GM23248 (cell line): ENCODE measurements around the gene MRPL14. TPM values are rescaled to one million over a fixed set of nuclear protein-coding genes. Genes with fewer than 3 reads are reported as not detected.
A peak's percentile ranks its signal among the peaks of the same experiment; 100 is the strongest.

Source experiments
- DNase-seq: peaks from one replicate; pipeline ENCODE4 v3.0.0-alpha.2; 2015
- H2AFZ ChIP-seq: fragments of 200-600 bp; sonication (generic); 2 replicates; pipeline ENCODE4 v1.6.1; 2016; ENCODE audit warnings: antibody characterized with exemption
- H3F3A ChIP-seq: fragments of 200-600 bp; sonication (generic); 2 replicates; pipeline ENCODE4 v1.6.1; 2016; ENCODE audit warnings: mild to moderate bottlenecking, antibody characterized with exemption, mixed run types; ENCODE audit not compliant: insufficient read depth
- H3K27ac ChIP-seq: fragments of 200-600 bp; sonication (generic); 2 replicates; pipeline ENCODE4 v1.5.1; 2016; ENCODE audit warnings: mild to moderate bottlenecking
- H3K27me3 ChIP-seq: fragments of 200-600 bp; sonication (generic); replicated peaks from 2 replicates; pipeline ENCODE4 v1.6.1; 2016; ENCODE audit warnings: mild to moderate bottlenecking; ENCODE audit not compliant: insufficient read depth
- H3K36me3 ChIP-seq: fragments of 200-600 bp; sonication (generic); 2 replicates; pipeline ENCODE4 v1.6.1; 2016; ENCODE audit warnings: low read depth, mild to moderate bottlenecking
- H3K4me1 ChIP-seq: fragments of 200-600 bp; sonication (generic); 2 replicates; pipeline ENCODE4 v1.6.1; 2016; ENCODE audit warnings: mild to moderate bottlenecking; ENCODE audit not compliant: insufficient read depth
- H3K4me2 ChIP-seq: fragments of 200-600 bp; sonication (generic); one replicate; pipeline ENCODE4 v1.6.1; 2016; ENCODE audit warnings: mild to moderate bottlenecking; ENCODE audit not compliant: unreplicated experiment
- H3K4me3 ChIP-seq: fragments of 200-600 bp; sonication (generic); 2 replicates; pipeline ENCODE4 v1.5.1; 2016; ENCODE audit warnings: mild to moderate bottlenecking
- H3K79me2 ChIP-seq: fragments of 200-600 bp; sonication (generic); 2 replicates; pipeline ENCODE4 v1.6.1; 2016; ENCODE audit warnings: mild to moderate bottlenecking; ENCODE audit not compliant: insufficient read depth
- H3K9ac ChIP-seq: fragments of 200-600 bp; sonication (generic); 2 replicates; pipeline ENCODE4 v1.6.1; 2016; ENCODE audit warnings: mild to moderate bottlenecking
- H3K9me2 ChIP-seq: fragments of 200-600 bp; sonication (generic); 2 replicates; pipeline ENCODE4 v1.6.1; 2016; ENCODE audit warnings: mixed run types, mild to moderate bottlenecking, moderate library complexity; ENCODE audit not compliant: insufficient read depth
- H3K9me3 ChIP-seq: fragments of 200-600 bp; sonication (generic); one replicate; pipeline ENCODE4 v1.6.1; 2017; ENCODE audit warnings: low read depth
- H4K20me1 ChIP-seq: fragments of 200-600 bp; sonication (generic); 2 replicates; pipeline ENCODE4 v1.6.0; 2016; ENCODE audit not compliant: insufficient read depth
- EZH2 ChIP-seq: fragments of 200-600 bp; sonication (generic); IDR thresholded peaks from 2 replicates; pipeline ENCODE4 v1.6.1; 2018; ENCODE audit warnings: antibody characterized with exemption, mild to moderate bottlenecking; ENCODE audit not compliant: insufficient read depth, poor library complexity, severe bottlenecking
- EZH2phosphoT487 ChIP-seq: fragments of 200-600 bp; sonication (generic); IDR thresholded peaks from 2 replicates; pipeline ENCODE4 v1.6.1; 2018; ENCODE audit warnings: antibody characterized with exemption, moderate library complexity, mild to moderate bottlenecking, low read depth; ENCODE audit not compliant: insufficient read depth
- WGBS, 2 experiments: methylation state at CpG; one replicate each; pipeline ENCODE4 v1.1.6; 2015 to 2017; ENCODE audit warnings: low lambda C conversion rate in 2 of 2, low coverage in 1 of 2; ENCODE audit errors: missing lambda C conversion rate in 2 of 2; 5-methylcytosine and 5-hydroxymethylcytosine counted together
- in situ Hi-C: fragments of 300-500 bp; cut with MboI; formaldehyde crosslinking; loops from 2 replicates; pipeline ENCODE4 v1.15.0; 2020
- polyA plus RNA-seq: library from polyadenylated mRNA; unstranded; fragments of >200 nt; fragmentation: Nextera tagmentation; extraction: Ambion mirVana; gene quantifications from 2 replicates; pipeline ENCODE4 v1.2.1, GENCODE V29; 2016
- total RNA-seq: library from RNA; depleted of rRNA; stranded (reverse); fragments of >200 nt; shearing (Covaris generic); gene quantifications from 2 replicates; pipeline ENCODE4 v1.2.3, GENCODE V29; 2014; rRNA removed

MRPL14 gene
- 47.6 and 64.7 TPM in 2 replicates for total RNA-seq
- 91.2 and 98.0 TPM in 2 replicates for polyA plus RNA-seq

GRCh38 chr6:44127186-44128019, at the start of gene MRPL14, which contains the start of gene TMEM63B:
Gene MRPL14, minus strand, starts transcription at chr6:44127452. Its CDS starts 10,841 bp downstream, at chr6:44116611.
Gene TMEM63B, plus strand, starts transcription at chr6:44127554. Its CDS starts 7,031 bp downstream, at chr6:44134585.
- TF ChIP-seq EZH2 (no peak), EZH2phosphoT487 (no peak)
- Histone ChIP-seq H3K36me3 (no peaks in the 10 kb centered on the region), H4K20me1 (peaks cover 13% of the 10 kb centered on the region; the same call in 1 of the 2 replicates), H3K9me3 (no peaks in the 10 kb centered on the region), H3K79me2 (peaks cover 86% of the 10 kb centered on the region), H3K9ac (peak within 1 kb of the TSS; percentile 89), H2AFZ (peak within 1 kb of the TSS; percentile 81), H3K4me3 (peak within 1 kb of the TSS; percentile 86), H3K27me3 (no peaks in the 10 kb centered on the region), H3K4me2 (peak within 1 kb of the TSS; percentile 87), H3K27ac (peak within 1 kb of the TSS; percentile 80), H3K9me2 (no peaks in the 10 kb centered on the region), H3F3A (peaks cover 10% of the 10 kb centered on the region), H3K4me1 (peaks cover 31% of the 10 kb centered on the region)
- DNase-seq, result peak; percentile 97
- in situ Hi-C loops, result no loop called here
- 1% methylated on average over 78 of the region's 80 CpGs; no CpG with 5 or more reads in 1 of the 2 experiments for WGBS, 2 experiments

- H3K4me2 ChIP-seq, result no peak overlapping the region
- TF ChIP-seq EZH2, result no peak
- no peak for TF ChIP-seq EZH2phosphoT487
- DNase-seq, result no peak
Observed at GRCh38 chr6:44176130-44176761, 49.0 kb upstream of the MRPL14 start.

GRCh38 chr6:44172731-44173500, 45.7 kb upstream of the MRPL14 start:
- H3F3A ChIP-seq, result peaks cover 9% of the 10 kb centered on the region
- H3K27ac ChIP-seq, result no peak overlapping the region
- no peak overlapping the region for H3K9ac ChIP-seq
- no peaks in the 10 kb centered on the region for H3K9me2 ChIP-seq
- no peak for TF ChIP-seq EZH2phosphoT487
- TF ChIP-seq EZH2, result no peak
- no peaks in the 10 kb centered on the region for H4K20me1 ChIP-seq
- no peaks in the 10 kb centered on the region for H3K27me3 ChIP-seq
- no peaks in the 10 kb centered on the region for H3K9me3 ChIP-seq
- no peaks in the 10 kb centered on the region for H3K79me2 ChIP-seq
- peaks cover 7% of the 10 kb centered on the region for H3K4me1 ChIP-seq
- DNase-seq, result peak; percentile 88
- 0 out of 2 replicates have a peak overlapping the region, but pooled peaks have one; percentile 42 for H2AFZ ChIP-seq
- H3K4me2 ChIP-seq, result no peak overlapping the region
- no peak overlapping the region for H3K4me3 ChIP-seq
- WGBS, 2 experiments, result 26 to 28% methylated on average over 14 to 15 of the region's 15 CpGs
- in situ Hi-C loops, result no loop called here
- H3K36me3 ChIP-seq, result no peaks in the 10 kb centered on the region

More at GRCh38 chr6:44176130-44176761, 49.0 kb upstream of the MRPL14 start:
- Histone ChIP-seq H4K20me1 (no peaks in the 10 kb centered on the region), H3K27ac (no peak overlapping the region), H3K36me3 (no peaks in the 10 kb centered on the region), H3K9ac (no peak overlapping the region), H3K9me3 (no peaks in the 10 kb centered on the region), H3K4me3 (no peak overlapping the region), H3K27me3 (no peaks in the 10 kb centered on the region), H3K9me2 (no peaks in the 10 kb centered on the region), H3F3A (peaks cover 24% of the 10 kb centered on the region), H3K4me1 (peaks cover 26% of the 10 kb centered on the region), H3K79me2 (no peaks in the 10 kb centered on the region), H2AFZ (no peak overlapping the region)
- 94 to 95% methylated on average over 14 to 15 of the region's 15 CpGs for WGBS, 2 experiments
- in situ Hi-C loops, result no loop called here

- TF ChIP-seq EZH2phosphoT487 (no peak), EZH2 (no peak)
- Histone ChIP-seq H3K4me3 (no peak overlapping the region), H3K9me3 (no peaks in the 10 kb centered on the region), H3K9me2 (no peaks in the 10 kb centered on the region), H3K27ac (no peak overlapping the region), H3K4me1 (peaks cover 2% of the 10 kb centered on the region; the same call in 1 of the 2 replicates), H3K27me3 (no peaks in the 10 kb centered on the region), H2AFZ (no peak overlapping the region), H4K20me1 (no peaks in the 10 kb centered on the region), H3F3A (no peaks in the 10 kb centered on the region), H3K9ac (no peak overlapping the region), H3K79me2 (no peaks in the 10 kb centered on the region), H3K4me2 (no peak overlapping the region), H3K36me3 (no peaks in the 10 kb centered on the region)
- no peak for DNase-seq
- in situ Hi-C loops, result no loop called here
- WGBS, 2 experiments, result 72 to 75% methylated on average over 12 of the region's 12 CpGs
Observed at GRCh38 chr6:44171899-44172546, 44.8 kb upstream of the MRPL14 start.
